ENCODE data around the gene MYADM. TPM values are rescaled to one million over a fixed set of nuclear protein-coding genes. Genes with fewer than 3 reads are reported as not detected.
"Not testable (repeated sequence)": the region's sequence is repeated elsewhere in the genome, so short reads cannot be mapped to it uniquely, and the experiment has no call there.

The MYADM gene
- total and polyA plus RNA-seq, 11 donors, result 75.9 to 201 (median 158) TPM

DNA sequence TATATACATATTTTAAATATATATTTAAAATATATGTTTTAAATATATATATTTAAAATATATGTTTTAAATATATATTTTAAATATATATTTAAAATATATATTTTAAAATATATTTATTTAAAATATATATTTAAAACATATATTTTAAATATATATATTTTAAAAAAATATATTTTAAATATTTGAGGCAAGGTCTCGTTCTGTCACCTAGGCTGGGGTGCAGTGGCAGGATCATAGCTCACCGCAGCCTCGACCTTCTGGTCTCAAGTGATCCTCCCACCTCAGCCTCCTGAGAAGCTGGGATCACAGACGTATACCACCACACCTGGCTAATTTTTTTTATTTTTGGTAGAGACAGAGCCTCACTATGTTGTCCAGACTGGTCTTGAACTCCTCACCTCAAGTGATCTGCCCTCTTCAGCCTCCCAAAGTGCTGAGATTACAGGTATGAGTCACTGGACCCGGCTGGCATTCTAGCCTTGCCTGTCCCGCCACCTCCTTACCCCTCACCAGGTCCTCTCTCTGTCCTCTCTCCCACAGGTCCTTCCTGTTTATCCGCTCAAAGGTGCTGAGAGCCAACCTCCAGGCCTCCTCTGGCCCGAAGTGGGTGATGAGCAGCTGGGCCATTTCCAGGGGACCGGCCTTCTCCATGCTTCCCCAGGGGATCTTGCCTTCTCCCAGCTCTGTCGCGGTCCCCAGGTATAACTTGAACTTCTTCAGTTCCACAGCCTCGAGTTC lies 44.1 kb upstream of the MYADM start:
- H3K4me1 ChIP-seq, result peaks cover 0 to 1% (median 0%) of the 10 kb centered on the region in 12 donors
- intact Hi-C loops (cut with DNase I), result no loop called here
- no peak for TF ChIP-seq POLR2A (IDR thresholded peaks at IDR 0.05)
- TF ChIP-seq, protein P1, sequence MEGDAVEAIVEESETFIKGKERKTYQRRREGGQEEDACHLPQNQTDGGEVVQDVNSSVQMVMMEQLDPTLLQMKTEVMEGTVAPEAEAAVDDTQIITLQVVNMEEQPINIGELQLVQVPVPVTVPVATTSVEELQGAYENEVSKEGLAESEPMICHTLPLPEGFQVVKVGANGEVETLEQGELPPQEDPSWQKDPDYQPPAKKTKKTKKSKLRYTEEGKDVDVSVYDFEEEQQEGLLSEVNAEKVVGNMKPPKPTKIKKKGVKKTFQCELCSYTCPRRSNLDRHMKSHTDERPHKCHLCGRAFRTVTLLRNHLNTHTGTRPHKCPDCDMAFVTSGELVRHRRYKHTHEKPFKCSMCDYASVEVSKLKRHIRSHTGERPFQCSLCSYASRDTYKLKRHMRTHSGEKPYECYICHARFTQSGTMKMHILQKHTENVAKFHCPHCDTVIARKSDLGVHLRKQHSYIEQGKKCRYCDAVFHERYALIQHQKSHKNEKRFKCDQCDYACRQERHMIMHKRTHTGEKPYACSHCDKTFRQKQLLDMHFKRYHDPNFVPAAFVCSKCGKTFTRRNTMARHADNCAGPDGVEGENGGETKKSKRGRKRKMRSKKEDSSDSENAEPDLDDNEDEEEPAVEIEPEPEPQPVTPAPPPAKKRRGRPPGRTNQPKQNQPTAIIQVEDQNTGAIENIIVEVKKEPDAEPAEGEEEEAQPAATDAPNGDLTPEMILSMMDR (IDR thresholded peaks at IDR 0.05), result no peak
- no peak for DNase-seq
- H3K27me3 ChIP-seq, result peaks cover 0 to 16% (median 4%) of the 10 kb centered on the region in 9 donors
- ATAC-seq, result peak in 1 of 4 donors; percentile 36
- H3K9me3 ChIP-seq, result no peaks in the 10 kb centered on the region
- H3K27ac ChIP-seq, result peak overlapping the region in 1 of 12 donors; percentile 72
- peak overlapping the region in 5 of 12 donors; percentile 7 to 51 (median 12) for H3K4me3 ChIP-seq
- no peaks in the 10 kb centered on the region for H3K36me3 ChIP-seq
- WGBS, 4 donors, result 76 to 85% (median 81%) methylated on average over 12 of the region's 12 CpGs

DNA sequence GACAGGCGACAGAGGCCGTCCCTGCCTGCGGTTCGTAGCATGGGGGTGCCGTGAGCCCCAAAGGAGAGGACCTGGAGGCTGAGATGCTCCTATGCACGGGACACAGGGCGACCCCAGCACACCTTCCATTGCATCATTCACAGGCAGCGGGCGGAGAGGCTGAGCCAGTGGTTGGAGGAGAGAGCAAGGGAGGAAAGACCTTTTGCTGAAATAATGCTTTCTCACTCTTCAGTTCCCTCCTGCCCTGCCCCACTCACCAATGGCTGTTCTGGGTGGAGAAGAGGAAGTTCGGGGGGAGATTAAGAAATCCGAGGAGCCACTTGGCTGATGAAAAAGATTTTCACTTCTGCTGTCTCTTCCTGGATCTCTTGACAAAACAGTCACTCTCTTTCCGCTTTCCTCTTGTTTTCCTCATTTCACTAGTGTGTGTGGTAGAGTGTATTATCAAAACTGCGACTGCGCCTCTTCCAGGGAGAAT lies 43.5 kb upstream of the MYADM start, which contains the start of gene NLRP12:
TSS of gene NLRP12 (minus strand) at position 181 of the 478 bp plus-strand sequence. CDS start at position 41, 140 bp downstream.
- H3K27ac ChIP-seq, result peak within 1 kb of the TSS in 1 of 12 donors; percentile 72
- peaks cover 0 to 6% (median 0%) of the 10 kb centered on the region in 12 donors for H3K4me1 ChIP-seq
- intact Hi-C loops (cut with DNase I), result no loop called here
- H3K4me3 ChIP-seq, result peak within 1 kb of the TSS in 5 of 12 donors; percentile 7 to 51 (median 12)
- peak; percentile 23 to 69 (median 40) for DNase-seq
- H3K36me3 ChIP-seq, result no peaks in the 10 kb centered on the region
- ATAC-seq, result peak; percentile 37 to 91 (median 63)
- WGBS, 4 donors, result 60 to 75% (median 66%) methylated on average over 13 to 14 of the region's 14 CpGs
- no peaks in the 10 kb centered on the region for H3K9me3 ChIP-seq
- TF ChIP-seq POLR2A (IDR thresholded peaks at IDR 0.05), result no peak
- TF ChIP-seq, protein P1 (IDR thresholded peaks at IDR 0.05), result no peak
- peaks cover 0 to 16% (median 4%) of the 10 kb centered on the region in 9 donors for H3K27me3 ChIP-seq

DNA sequence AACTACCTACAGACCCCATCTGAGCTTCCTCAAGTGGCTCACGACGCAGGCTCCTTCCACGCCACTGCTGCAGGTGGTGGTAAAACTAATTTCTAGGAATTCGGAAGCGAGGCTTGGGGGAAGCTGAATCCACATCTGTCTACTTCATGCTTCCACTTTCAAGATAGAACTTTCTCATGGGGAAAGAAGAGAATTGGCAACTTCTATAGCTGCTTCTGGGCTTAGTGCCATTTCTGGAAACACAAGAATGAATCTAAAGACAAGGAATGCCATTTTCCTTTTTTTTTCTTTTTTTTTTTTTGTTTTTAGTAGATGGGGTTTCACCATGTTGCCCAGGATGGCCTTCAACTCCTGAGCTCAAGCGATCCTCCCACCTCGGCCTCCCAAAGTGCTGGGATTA lies 40.8 kb upstream of the MYADM start:
- H3K4me1 ChIP-seq, result peaks cover 0 to 18% (median 0%) of the 10 kb centered on the region in 12 donors
- 65 to 81% (median 72%) methylated on average over 7 of the region's 7 CpGs for WGBS, 4 donors
- H3K4me3 ChIP-seq, result no peak overlapping the region
- DNase-seq (no peak), ATAC-seq (no peak)
- peaks cover 0 to 32% (median 6%) of the 10 kb centered on the region in 9 donors for H3K27me3 ChIP-seq
- intact Hi-C loops (cut with DNase I), result no loop called here
- H3K9me3 ChIP-seq, result no peaks in the 10 kb centered on the region
- TF ChIP-seq POLR2A (IDR thresholded peaks at IDR 0.05), result no peak
- TF ChIP-seq, protein P1 (IDR thresholded peaks at IDR 0.05), result no peak
- no peak overlapping the region for H3K27ac ChIP-seq
- H3K36me3 ChIP-seq, result no peaks in the 10 kb centered on the region

GRCh38 chr19:53828531-53828930 lies 39.2 kb upstream of the MYADM start:
- peaks cover 0 to 36% (median 6%) of the 10 kb centered on the region in 9 donors for H3K27me3 ChIP-seq
- H3K27ac ChIP-seq, result no peak overlapping the region
- no peak for DNase-seq
- TF ChIP-seq, protein P1 (IDR thresholded peaks at IDR 0.05), result no peak
- no peak for TF ChIP-seq POLR2A (IDR thresholded peaks at IDR 0.05)
- H3K4me3 ChIP-seq, result no peak overlapping the region
- peaks cover 0 to 18% (median 0%) of the 10 kb centered on the region in 12 donors for H3K4me1 ChIP-seq
- WGBS, 4 donors, result 54 to 62% (median 57%) methylated on average over 3 of the region's 3 CpGs
- ATAC-seq, result no peak
- intact Hi-C loops (cut with DNase I), result no loop called here
- no peaks in the 10 kb centered on the region for H3K9me3 ChIP-seq
- H3K36me3 ChIP-seq, result no peaks in the 10 kb centered on the region

DNA sequence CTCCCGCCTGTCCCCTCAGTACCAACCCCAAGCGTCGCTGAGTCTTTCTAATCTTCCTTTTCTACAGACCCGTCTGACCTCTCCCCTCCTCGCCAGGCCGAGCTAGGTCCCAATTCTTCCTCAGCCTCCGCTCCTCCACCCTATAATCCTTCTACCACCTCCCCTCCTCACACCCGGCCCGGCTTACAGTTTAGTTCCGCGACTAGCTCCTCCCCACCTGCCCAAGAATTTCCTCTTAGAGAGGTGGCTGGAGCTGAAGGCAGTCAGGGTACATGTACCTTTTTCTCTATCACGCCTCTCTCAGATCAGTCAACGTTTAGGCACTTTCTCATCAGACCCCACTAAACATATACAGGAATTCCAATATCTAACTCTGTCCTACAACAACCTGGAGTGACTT lies 34.8 kb upstream of the MYADM start:
- H3K9me3 ChIP-seq; DNase-seq; H3K27ac ChIP-seq; ATAC-seq; intact Hi-C loops (cut with DNase I); H3K36me3 ChIP-seq; H3K4me3 ChIP-seq: not testable (repeated sequence)
- Histone ChIP-seq H3K4me1 (peaks cover 0 to 18% (median 0%) of the 10 kb centered on the region in 12 donors), H3K27me3 (peaks cover 0 to 27% (median 0%) of the 10 kb centered on the region in 9 donors)
- WGBS, 4 donors, result 16 to 37% (median 23%) methylated on average over 10 to 13 of the region's 13 CpGs

GRCh38 chr19:53838446-53838845 lies 29.2 kb upstream of the MYADM start:
- DNase-seq; intact Hi-C loops (cut with DNase I); H3K36me3 ChIP-seq; H3K4me3 ChIP-seq; H3K27me3 ChIP-seq; ATAC-seq; H3K9me3 ChIP-seq; H3K27ac ChIP-seq: not testable (repeated sequence)
- WGBS, 4 donors, result 69 to 81% (median 78%) methylated on average over 5 of the region's 5 CpGs
- H3K4me1 ChIP-seq, result peaks cover 0 to 16% (median 4%) of the 10 kb centered on the region in 12 donors

Data from heart left ventricle (tissue), 16 donors.